GM19328 (cell line): Measurements from ENCODE around the gene ATL1.

Experiments
- ATAC-seq: cut with Tn5 transposase; IDR thresholded peaks from one replicate; pipeline ENCODE4 v1.9.1; 2021; ENCODE audit warnings: mild to moderate bottlenecking, moderate library complexity; ENCODE audit not compliant: unreplicated experiment

The ATL1 gene

DNA sequence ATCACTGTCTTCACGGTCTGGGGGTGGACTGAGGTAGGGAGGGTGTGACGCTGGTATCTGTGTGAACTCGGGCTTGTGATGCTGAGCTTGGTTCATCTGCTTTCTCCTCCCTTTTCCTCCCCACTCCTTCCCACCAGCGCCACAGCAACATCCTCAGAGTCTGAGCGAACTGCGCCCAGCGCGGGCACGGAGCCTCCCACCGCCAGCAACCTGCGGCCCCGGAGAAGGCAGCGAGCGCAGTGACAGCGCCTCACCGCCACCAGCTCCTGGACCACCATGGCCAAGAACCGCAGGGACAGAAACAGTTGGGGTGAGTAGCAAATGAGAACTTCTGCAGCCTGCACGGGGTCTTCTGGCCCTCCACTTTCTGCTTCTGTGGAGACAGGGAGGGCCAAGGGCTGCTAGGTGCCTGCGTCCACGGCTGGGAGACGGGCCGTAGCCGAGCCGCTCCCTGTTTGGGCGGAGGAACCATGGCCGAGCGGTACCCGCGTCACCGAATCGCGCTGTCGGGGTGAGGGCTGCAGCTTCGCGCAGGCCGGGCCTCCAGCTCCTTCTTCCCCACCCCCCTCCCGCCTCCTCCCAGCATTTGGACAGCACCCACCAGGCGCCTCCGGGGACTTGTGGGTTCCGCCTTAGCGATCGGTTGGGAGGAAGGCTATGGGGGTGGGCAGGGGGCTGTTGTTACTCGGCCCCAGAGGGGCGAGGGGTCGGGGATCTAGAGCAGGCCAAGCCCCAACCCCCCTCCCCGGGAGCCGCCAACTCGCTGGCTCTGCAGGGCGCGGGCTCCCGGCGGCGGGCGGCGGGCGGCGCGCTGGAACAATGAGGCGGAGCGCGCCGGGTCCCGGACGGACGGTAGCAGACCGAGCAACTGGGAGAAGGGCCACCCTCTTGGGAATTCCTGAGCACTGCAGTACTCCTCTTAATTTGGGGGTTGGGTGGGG, at the start of gene ATL1:
TSS of gene ATL1 (plus strand) at position 156 of the 941 bp plus-strand sequence. CDS start at position 277, 121 bp downstream.
- peak; percentile 48 for ATAC-seq

DNA sequence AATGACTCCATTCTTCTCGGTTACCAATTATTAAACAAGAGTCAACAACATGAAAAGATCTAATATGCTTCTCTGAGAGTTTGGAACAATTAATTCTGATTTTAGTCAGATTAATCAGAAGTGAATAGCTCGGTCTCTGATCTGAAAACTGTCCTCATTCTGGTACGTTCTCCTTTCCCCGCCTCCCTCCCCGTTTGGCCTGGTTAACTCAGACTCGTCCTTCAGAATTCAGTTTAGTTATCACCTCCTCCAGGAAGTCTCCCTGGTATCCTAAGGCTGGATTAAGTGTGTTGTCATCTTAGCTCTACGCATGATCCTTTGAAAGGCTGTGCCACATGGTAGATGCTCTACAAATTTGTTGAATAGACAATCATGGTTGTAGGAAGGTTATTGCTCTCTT, 49.8 kb upstream of the ATL1 start:
- no peak for ATAC-seq

DNA sequence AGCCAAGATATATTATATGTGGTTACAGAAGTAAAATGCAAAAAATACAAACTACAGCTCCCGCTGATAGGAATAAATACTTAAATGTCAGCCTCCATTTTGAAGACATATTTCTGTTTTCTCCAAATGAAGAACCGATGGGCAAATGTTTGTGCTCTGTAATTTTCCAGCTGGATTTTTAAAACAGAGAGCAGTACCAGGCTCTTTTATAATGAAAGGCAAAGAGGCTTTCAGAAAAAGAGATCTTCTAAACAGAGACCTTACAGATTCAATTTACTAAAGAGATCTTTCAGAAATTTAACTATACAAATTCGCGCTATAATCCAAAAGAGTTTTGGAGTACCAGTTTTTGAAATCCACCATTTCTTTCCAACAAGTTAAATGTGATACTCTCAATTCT, 47.5 kb upstream of the ATL1 start:
- ATAC-seq = no peak

DNA sequence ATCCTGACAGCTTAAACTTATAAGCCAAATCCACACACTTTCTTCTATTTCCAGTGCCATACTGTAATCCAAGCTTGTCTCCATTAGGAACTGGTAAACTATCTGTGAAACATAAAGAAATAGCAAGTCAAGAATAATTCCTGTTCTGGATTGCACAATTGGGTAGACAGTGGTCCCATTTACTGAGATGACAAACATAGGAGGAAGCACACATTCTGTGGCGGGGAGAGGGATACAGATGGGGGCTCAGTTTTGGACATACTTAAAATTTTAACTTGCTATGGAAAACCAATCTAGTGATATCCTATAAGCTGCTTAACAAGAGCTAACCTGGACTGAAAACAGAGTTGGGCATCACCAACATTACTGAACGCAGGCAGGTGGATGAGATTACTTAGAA, 43.9 kb upstream of the ATL1 start:
- ATAC-seq = no peak

DNA sequence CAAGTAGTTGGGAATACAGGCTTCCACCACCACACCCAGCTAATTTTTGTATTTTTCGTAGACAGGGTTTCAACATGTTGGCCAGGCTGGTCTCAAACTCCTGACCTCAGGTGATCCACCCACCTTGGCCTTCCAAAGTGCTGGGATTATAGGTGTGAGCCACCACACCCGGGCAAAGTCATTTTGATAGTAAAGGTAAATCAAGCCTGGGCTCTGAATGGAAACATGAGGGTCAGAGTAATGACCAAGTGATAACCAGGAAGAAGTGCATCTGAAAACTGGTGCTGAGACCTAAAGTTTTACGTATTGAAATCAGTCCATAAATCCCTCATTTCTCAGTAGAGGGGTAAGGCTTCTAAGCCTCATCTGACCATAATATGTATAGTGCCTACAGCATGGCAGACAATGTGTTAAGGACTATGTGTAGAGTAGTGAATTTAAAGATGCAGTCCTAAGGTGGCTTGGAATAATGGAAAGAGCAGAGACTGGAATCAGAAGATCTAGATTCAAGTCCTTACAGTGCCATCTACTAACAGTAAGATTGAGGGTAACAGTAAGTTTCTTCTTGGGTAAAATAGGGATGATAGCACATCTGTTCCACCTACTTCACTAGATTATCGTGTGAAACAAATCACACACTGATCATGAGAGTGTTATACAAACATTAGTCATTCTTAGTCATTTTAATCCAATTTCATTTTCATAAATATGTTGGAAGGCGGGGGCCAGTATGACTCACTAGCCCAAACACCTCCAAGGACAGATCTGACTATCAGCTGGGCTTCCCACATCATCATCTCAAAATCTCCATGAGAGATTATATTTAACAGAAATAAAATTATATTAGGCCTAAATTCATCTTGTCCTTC, 38.8 kb upstream of the ATL1 start:
- peak; percentile 57 for ATAC-seq

DNA sequence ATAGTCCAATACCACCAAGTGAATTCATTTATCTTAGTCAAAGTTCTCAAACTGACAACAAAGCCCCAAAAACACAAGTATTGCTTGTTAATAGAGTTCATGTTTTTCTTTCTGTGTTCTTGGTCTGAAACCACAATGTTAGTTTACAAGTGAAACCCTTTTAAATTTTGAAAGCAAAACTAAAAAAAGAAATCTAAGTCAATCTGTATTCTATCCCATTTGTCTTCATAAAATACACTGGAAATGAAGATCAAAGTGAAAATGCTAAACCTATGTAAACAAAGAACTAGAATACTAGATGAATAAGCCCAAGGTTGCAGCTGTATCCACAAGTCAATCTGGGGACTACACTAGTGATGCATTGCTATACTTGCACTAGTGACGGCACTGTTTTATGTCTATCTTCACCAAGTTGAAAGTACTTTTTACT, 38.0 kb upstream of the ATL1 start:
- ATAC-seq = peak; percentile 66

DNA sequence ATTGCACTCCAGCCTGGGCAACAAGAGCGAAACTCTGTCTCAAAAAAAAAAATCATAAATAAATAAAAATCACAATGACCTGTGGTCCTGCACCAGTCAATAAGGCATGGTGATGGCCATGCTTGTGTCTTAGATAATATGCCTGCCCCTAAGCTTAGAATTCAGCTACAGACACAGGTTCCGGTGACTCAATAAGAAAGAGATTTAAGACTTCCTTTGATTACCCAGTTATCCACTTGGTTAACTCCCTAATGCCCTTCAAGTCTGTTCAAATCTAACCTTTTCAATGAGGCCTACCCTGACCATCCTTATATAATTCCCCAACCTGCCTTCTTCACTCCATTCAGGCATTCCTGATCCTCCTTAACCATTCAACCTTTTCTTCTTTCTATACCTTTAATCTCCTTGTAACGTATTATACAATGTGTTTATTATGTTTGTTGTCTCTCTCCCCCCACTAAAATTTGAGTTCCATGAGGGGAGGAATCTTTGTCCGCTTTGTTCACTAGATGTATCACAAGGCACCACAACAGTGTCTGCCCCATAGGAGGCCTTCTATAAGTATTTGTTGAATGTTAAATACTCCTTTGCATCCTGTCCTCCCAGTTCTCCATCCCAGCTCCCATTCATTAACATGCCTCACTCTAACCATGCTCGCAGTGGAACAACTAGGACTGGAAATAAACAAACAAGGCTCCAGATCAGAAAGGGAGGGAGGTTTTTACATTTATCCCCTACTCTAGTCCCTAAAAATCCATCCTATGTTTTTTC, 36.5 kb upstream of the ATL1 start:
- ATAC-seq = no peak

DNA sequence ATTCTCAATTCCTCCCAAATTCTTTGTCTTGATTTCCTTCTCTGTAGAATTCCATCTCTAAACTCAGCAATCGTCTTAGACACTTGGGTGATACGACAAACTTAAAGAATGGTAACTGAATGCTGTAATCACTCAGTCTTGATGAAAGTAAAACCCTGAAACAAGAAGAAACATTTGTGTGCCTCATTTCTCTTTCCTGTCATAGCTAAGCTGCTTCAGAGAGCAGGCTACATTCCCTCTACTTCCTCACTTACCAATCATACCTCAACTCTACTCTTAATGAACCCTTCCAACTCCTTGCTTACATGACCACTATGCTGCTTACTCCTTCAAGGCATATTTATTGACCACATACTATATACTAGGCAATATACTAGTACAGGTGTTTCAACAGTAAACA, 35.9 kb upstream of the ATL1 start:
- ATAC-seq = no peak

DNA sequence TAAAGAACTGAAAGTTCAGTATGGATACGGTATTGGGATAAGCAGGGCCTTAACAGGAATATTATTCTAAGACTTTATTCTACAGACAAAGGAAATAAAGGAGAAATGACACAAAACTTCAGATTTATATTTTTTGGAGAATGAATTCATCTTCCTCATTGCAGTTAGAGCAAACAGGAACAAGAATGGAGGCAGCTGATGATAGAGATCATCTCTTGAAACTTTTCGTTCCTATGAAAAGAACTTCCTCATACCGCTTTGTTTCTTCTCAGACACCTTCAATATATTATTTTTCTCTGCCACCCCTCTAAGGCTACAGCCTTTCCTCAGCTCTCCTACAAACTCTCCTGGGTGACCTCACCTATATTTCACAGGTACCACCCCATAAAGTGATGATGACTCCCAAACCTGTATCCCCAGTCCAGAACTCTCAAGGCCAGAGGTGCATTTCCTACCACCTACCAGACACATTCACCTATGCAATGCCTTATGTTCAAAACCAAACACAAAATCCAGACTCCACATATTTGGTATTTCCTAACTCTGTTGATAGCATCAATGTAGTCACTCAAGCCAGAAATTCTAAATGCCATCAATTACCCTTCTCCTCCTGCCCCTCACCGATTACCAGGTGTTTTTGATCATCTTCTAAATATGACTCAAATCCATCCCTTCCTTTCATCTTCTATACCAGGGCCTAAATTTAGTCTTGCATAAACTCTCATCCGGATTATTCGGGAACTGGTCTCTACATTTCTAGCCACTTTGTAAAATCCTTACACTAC, 35.0 kb upstream of the ATL1 start:
- ATAC-seq = no peak

DNA sequence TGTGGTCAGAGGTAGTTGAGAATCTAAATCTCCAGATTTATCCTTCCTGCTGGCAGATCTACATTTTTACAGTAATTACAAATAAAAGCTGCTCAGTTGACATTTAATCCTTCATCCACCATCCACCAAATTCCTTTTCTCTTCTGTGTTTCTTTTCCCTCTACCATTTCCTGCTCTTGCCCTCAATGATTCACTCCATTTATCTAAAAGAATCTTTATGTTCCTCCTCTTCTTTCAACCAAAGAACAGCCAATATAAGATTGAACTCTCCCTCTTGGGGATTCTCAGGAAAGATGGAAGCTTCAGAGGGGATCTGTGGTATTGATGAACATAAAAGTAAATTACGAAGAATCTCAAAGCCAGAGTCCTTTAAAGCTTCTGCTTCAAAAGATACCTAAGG, 31.9 kb upstream of the ATL1 start:
- ATAC-seq = no peak

DNA sequence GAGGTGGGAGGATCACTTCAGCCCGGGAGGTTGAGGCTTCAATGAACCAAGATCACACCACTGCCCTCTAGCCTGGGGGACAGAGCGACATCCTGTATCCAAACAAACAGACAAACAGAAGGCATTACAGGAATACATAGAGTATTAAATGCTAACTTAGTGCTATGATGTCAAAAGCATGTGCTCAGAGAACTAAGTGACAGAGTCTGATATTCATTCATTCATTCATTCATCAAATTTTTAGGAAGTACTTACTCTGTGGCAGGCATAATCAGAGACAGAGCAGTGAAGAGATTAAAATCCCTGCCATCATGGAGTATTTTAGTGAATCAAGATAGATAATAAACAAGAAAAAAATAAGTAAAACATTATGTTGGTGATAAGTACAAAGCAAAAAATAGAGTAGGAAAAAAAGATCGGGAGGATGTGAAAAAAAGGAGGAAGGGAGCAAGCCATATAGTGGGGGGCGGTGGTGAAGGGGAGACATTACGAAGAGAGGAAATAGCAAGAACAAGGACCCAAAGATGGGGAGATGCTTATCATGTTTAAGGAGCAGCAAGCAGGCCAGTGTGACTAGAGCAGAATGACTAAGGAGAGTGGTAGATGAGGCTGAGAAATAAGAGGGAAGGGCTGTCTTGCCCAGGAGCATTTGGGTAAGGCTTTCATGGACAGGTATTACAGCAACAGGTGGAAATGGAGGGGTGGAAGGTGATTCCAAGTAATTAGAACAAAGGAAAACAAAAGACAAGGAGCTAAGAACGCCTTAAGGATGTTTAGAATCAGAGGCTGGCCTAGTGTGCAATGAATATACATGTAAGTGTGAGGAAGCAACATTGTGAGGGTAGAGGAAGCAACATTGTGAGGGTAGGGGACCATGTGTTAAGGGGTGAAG, 30.4 kb upstream of the ATL1 start:
- ATAC-seq = no peak

DNA sequence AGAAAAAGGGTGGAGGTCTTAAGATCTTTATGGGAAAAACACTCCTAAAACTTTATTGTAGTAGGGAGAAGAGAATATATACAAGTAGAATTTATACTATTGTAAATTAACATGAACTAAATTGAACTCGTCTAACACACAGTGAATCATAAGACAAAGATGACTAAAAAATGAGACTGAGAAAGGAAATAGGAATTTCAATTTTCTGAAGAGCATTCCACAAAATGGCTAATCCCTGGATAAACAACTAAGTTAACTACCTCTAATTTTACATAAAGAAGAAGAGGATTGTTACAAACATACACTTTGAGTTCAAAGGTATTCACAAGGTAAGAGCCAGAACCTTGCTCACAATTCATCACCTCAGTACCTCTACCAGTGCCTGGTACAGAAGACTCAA, 29.6 kb upstream of the ATL1 start:
- ATAC-seq = no peak

DNA sequence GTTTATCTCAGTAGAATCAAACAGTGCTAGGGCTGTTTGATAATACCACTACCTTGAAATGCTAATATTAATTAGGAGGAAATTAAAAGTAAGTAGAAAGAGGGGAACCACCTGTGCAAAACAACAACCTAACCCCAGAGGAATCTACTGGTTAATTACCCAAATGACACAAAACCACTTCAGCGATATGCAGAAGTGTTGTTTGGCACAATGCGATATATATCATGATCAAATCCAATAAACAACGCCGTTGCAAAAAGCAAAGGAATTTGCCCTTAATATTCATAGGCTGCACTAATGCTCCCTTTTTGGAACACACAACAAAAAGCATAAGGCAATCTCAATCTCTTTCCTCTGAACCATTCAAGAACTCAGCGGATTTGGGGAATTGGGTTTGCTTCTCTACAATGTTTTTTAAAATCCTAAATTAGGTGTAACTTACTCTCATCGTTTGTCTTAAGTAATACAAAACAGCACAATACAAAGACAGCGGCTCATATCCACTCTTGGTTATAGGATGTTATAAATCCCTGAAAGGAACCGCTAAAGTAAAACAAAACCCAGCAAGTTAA, 29.1 kb upstream of the ATL1 start:
- ATAC-seq = no peak

DNA sequence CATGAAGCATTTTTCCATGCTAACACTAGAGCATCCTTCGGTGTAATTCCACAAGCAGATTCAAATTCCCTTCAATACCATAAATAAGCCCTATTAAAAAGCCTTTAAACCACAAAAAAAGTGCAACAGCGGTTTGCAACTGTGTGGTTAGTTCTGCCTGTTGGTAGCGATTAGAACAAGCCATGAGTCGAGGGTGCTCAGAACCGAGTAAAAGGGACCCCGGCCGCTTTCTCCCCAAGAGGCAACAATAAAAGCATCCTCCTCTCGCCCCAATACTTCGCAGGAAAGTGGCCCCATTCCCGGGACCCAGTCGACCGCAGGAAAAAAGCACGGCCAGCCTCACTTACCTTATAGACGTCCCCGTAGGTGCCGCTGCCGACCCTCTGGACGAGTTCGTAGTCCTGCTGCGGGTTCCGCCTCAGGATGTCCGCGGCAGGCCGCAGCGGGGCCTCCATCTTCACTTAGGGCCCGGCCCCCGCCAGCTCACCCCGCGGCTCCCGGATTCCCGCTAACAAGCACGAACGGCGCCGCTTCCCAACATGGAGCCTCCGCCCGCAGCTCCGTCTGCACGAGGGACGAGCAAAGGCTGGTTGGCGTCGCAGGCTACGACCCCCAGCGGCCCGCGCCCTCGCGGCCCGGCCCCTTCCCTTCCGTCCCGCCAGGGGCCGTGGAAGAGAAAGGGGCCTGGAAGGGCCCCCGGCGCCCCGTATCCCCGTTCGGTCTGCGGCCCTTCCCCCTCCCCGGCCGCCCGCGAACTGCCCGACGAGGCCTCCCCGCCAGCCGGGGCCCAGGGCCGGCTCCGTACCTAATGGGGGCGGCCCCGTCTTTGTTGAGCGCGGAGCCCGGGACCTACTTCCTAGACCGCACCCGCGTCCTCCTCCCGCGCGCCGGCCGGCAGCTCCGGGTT, 28.1 kb upstream of the ATL1 start:
- peak; percentile 12 for ATAC-seq

DNA sequence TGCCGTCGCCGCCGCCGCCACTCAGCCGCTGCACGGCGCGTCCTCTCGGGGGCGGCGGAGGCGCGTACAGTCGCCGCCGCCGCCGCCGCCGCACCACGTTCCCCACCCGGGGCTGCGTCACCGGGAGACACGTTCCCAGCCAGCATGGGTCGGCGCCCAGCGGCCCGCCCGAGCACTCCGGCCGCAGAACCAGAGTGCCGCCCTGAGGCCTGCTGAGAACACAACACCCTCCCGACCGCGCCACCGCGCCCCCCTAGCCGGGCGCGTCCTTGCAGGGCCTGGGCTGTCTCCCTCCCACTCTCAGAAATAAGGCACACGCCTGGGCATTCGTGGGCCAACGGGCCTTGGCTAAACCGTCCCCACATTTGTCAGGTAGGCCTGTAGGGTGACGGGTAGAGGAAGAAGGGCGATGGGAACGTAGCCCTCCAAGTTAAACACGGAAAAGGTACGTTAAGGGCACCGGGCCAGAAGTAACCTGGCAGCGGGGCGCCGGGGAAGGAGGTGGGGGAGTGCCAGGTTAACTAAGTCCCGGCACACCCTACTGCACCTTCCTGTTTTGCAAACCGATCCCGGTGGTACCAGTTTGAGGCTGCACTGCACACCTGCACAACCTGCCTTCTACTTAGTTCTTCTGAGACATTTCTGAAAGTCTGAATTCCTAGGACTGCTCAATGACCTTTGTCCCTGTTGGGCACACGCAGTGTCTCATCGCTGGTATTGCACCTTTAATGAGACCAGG, 27.3 kb upstream of the ATL1 start, which contains the start of gene MAP4K5:
TSS of gene MAP4K5 (minus strand) at position 68 of the 739 bp plus-strand sequence. CDS start 520 bp downstream, outside the sequence.
- peak; percentile 97 for ATAC-seq

DNA sequence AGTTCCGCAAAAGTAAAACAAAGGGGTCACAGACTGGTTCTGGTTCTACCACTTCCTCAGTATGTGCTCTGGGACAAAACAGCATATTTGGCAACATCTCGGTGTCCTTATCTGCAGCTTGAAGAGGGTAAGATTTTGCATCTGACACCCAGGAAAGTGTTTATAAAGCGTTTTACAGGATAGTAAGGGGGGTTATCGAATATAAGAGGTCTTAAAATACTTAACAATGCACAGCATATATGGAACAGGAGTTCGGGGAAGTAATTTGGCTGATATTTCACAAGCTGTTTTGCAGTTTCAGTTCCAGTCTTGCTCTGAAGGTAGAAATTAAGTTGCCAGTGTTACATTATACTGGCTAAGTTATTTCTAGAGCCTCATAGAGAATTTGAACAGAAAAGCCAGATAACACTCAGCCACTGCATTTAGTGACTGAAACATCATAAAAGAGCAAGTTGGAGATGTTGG, 26.7 kb upstream of the ATL1 start:
- no peak for ATAC-seq

DNA sequence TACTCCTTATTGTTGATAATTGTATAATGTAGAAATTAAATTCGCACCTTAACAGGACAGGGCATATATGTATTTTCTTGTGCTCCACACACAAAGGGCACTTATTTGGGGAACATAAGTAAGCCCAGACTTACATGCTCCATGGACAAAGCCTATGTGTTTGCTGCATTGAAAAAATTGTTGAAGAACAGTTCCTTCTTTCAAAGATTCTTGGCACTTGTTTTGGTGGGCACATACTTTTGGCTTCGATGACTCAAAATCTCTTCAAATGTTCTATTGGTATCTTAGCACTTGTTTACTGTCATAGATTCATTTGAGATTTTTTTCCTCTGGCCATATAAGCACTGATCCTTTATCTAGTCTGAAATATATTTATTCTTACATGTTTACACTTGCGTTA, 26.1 kb upstream of the ATL1 start:
- no peak for ATAC-seq
